ENCODE data around the gene LYPD6B.

Gene LYPD6B

DNA sequence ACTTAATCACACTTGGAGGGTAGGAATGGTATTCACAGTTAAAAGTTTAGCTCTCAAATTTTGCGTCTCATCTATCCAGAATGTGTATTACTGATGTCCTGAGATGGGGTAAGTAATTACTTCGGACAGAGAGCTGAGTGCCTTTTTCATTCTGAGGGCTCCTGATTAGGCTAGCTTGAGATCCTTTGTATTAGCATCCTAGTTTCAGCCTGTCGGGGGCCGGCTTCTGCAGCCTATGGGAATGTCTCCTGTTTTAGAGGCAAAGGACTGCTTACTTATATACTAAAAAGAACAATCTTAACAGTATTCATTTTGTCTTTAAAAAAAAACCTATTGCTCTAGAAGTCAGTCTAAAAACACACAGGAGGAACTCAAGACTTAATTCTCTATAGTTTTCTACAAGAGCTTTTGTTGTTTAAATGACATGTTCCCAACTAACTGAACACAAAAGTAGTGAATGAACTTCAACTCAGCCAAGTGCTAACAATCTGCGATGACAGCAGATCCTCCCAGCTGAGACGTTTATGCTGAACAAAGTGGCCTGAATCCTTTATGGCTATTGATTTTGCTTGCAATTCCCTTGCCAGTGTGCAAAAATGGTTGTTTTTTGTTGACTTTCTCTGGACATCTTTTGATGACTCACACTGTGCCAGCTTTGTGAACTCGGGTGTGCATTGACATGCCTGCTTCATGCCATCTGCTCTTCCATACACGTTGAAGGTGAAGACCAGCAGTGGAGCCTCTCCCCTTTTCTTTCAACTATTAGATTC, 118.7 kb downstream of the LYPD6B start:
- H4K20me1 ChIP-seq (ENCODE audit: insufficient read depth, low read length, poor library complexity, severe bottlenecking), result no peaks in the 10 kb centered on the region
- peaks cover 18% of the 10 kb centered on the region for H3K4me1 ChIP-seq (ENCODE audit: insufficient read depth, low read length, poor library complexity, severe bottlenecking)
- no peaks in the 10 kb centered on the region for H3F3A ChIP-seq (ENCODE audit: low read depth)
- H3K4me2 ChIP-seq (ENCODE audit: low read depth, low read length, poor library complexity, severe bottlenecking), result no peak overlapping the region
- H3K9me3 ChIP-seq (ENCODE audit: insufficient read depth, low read depth, low read length), result no peaks in the 10 kb centered on the region
- no peaks in the 10 kb centered on the region for H3K9me2 ChIP-seq (replicated peaks; ENCODE audit: low read depth, low read length)
- TF ChIP-seq, protein P1, sequence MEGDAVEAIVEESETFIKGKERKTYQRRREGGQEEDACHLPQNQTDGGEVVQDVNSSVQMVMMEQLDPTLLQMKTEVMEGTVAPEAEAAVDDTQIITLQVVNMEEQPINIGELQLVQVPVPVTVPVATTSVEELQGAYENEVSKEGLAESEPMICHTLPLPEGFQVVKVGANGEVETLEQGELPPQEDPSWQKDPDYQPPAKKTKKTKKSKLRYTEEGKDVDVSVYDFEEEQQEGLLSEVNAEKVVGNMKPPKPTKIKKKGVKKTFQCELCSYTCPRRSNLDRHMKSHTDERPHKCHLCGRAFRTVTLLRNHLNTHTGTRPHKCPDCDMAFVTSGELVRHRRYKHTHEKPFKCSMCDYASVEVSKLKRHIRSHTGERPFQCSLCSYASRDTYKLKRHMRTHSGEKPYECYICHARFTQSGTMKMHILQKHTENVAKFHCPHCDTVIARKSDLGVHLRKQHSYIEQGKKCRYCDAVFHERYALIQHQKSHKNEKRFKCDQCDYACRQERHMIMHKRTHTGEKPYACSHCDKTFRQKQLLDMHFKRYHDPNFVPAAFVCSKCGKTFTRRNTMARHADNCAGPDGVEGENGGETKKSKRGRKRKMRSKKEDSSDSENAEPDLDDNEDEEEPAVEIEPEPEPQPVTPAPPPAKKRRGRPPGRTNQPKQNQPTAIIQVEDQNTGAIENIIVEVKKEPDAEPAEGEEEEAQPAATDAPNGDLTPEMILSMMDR (conservative IDR thresholded peaks at IDR 0.05; ENCODE audit: low read length), result no peak
- TF ChIP-seq EZH2phosphoT487 (IDR thresholded peaks at IDR 0.05; ENCODE audit: borderline replicate concordance), result no peak
- no peaks in the 10 kb centered on the region for H3K36me3 ChIP-seq (ENCODE audit: insufficient read depth, low read length)
- no peaks in the 10 kb centered on the region for H3K27me3 ChIP-seq (ENCODE audit: insufficient read depth, low read length, poor library complexity, severe bottlenecking)
- H3K79me2 ChIP-seq (ENCODE audit: insufficient read depth, low read length), result no peaks in the 10 kb centered on the region
- H3K9ac ChIP-seq (ENCODE audit: low read depth, low read length, poor library complexity, severe bottlenecking), result no peak overlapping the region
- no peak overlapping the region for H3K4me3 ChIP-seq (ENCODE audit: low read length, poor library complexity, severe bottlenecking)
- no peak overlapping the region for H2AFZ ChIP-seq (ENCODE audit: low read length)

DNA sequence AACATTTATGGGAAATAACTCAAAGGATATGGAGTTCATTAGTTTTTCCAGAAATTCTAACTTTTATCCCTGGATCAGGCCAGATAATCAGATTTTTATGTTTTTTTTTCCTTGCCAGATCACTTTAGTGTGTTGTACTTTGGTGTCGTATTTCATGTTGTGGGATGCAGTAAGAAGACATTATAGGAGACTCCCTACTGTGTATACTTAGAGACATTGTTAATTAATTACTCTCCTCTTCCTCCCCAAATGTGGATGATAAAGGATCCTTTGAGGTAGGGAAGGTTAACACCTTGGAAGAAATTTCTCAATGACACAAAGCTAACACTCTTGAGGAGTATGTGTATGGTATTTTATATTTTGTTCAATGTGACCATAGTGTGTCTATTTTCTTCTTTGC, 120.5 kb downstream of the LYPD6B start:
- no peak for TF ChIP-seq EZH2phosphoT487 (IDR thresholded peaks at IDR 0.05; ENCODE audit: borderline replicate concordance)

DNA sequence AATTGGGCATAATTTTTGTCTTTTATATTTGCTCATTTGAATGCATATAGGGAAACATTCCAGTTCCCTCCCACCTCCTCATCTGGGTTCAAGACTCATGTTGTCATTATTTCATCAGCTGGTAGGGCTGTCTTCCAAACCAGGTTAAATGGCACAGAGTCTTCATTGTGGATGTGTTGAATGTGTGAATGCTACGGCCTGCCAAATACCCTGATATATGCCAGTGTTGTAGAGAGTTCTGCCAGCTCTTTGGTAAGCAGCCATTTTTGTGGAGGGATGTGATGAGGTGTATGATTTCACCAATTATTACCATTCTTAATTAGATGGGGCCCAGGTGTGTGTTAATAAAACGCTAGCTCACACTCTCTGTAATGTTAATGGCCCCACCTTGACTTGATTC, 121.7 kb downstream of the LYPD6B start:
- H3K4me2 ChIP-seq (ENCODE audit: low read depth, low read length, poor library complexity, severe bottlenecking), result no peak overlapping the region
- no peak for TF ChIP-seq EZH2phosphoT487 (IDR thresholded peaks at IDR 0.05; ENCODE audit: borderline replicate concordance)
- TF ChIP-seq, protein P1 (conservative IDR thresholded peaks at IDR 0.05; ENCODE audit: low read length), result no peak
- no peaks in the 10 kb centered on the region for H3K9me3 ChIP-seq (ENCODE audit: insufficient read depth, low read depth, low read length)

More for the DNA sequence above, 120.5 kb downstream of the LYPD6B start:
- Histone ChIP-seq H3K4me3 (ENCODE audit: low read length, poor library complexity, severe bottlenecking) (no peak overlapping the region), H3K36me3 (ENCODE audit: insufficient read depth, low read length) (no peaks in the 10 kb centered on the region), H3K4me1 (ENCODE audit: insufficient read depth, low read length, poor library complexity, severe bottlenecking) (peaks cover 18% of the 10 kb centered on the region), H3K9ac (ENCODE audit: low read depth, low read length, poor library complexity, severe bottlenecking) (no peak overlapping the region), H3K4me2 (ENCODE audit: low read depth, low read length, poor library complexity, severe bottlenecking) (no peak overlapping the region), H3K9me3 (ENCODE audit: insufficient read depth, low read depth, low read length) (no peaks in the 10 kb centered on the region), H3K79me2 (ENCODE audit: insufficient read depth, low read length) (no peaks in the 10 kb centered on the region), H4K20me1 (ENCODE audit: insufficient read depth, low read length, poor library complexity, severe bottlenecking) (no peaks in the 10 kb centered on the region), H3F3A (ENCODE audit: low read depth) (no peaks in the 10 kb centered on the region), H2AFZ (ENCODE audit: low read length) (no peak overlapping the region), H3K9me2 (replicated peaks; ENCODE audit: low read depth, low read length) (no peaks in the 10 kb centered on the region), H3K27me3 (ENCODE audit: insufficient read depth, low read length, poor library complexity, severe bottlenecking) (no peaks in the 10 kb centered on the region)

More for the DNA sequence above, 121.7 kb downstream of the LYPD6B start:
- Histone ChIP-seq H3F3A (ENCODE audit: low read depth) (no peaks in the 10 kb centered on the region), H3K4me1 (ENCODE audit: insufficient read depth, low read length, poor library complexity, severe bottlenecking) (peaks cover 18% of the 10 kb centered on the region), H3K79me2 (ENCODE audit: insufficient read depth, low read length) (no peaks in the 10 kb centered on the region), H2AFZ (ENCODE audit: low read length) (no peak overlapping the region), H3K4me3 (ENCODE audit: low read length, poor library complexity, severe bottlenecking) (no peak overlapping the region), H3K9ac (ENCODE audit: low read depth, low read length, poor library complexity, severe bottlenecking) (no peak overlapping the region), H3K9me2 (replicated peaks; ENCODE audit: low read depth, low read length) (no peaks in the 10 kb centered on the region), H3K36me3 (ENCODE audit: insufficient read depth, low read length) (no peaks in the 10 kb centered on the region), H3K27me3 (ENCODE audit: insufficient read depth, low read length, poor library complexity, severe bottlenecking) (no peaks in the 10 kb centered on the region), H4K20me1 (ENCODE audit: insufficient read depth, low read length, poor library complexity, severe bottlenecking) (no peaks in the 10 kb centered on the region)

All from Loucy (cell line).